Esophagus squamous epithelium (tissue), 4 donors: ENCODE data around the gene TMEM198.

Experiments
- POLR2A ChIP-seq, 4 donors: fragments of 450-650 bp; IDR thresholded peaks; one replicate each; pipeline ENCODE4 v1.6.1; 2017; ENCODE audit warnings: antibody characterized with exemption in 4 of 4, mild to moderate bottlenecking in 4 of 4, moderate library complexity in 3 of 4
- TF ChIP-seq, protein P1 (sequence below), 6 experiments: fragments of 450-650 bp in 4 of 6; fragments of 200-600 bp in 2 of 6; sonication (generic) in 2 of 6; IDR thresholded peaks; one replicate each; pipeline ENCODE4 v1.5.1; 2016 to 2019; ENCODE audit warnings: antibody characterized with exemption in 6 of 6, mild to moderate bottlenecking in 4 of 6, moderate library complexity in 4 of 6

DNA sequence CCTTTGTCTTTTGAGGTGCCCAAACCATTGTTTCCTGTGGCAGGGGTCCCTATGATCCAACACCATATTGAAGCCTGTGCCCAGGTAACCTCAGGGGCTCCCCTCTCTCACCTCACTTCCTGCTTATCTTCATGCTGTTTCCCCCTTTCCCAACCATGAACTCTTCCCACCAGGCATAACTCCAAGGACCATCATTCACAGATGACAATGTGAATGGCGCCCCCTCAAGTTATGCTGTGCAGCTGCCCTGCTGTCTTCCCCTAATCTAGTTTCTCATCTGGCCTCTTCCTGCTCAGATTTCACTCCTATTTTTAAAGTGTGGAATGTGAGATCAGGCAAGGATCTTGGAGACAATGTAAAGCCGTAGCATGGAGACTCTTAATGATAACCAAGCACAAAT lies 43.7 kb upstream of the TMEM198 start:
- TF ChIP-seq POLR2A (IDR thresholded peaks at IDR 0.05) = no peak
- TF ChIP-seq, protein P1, sequence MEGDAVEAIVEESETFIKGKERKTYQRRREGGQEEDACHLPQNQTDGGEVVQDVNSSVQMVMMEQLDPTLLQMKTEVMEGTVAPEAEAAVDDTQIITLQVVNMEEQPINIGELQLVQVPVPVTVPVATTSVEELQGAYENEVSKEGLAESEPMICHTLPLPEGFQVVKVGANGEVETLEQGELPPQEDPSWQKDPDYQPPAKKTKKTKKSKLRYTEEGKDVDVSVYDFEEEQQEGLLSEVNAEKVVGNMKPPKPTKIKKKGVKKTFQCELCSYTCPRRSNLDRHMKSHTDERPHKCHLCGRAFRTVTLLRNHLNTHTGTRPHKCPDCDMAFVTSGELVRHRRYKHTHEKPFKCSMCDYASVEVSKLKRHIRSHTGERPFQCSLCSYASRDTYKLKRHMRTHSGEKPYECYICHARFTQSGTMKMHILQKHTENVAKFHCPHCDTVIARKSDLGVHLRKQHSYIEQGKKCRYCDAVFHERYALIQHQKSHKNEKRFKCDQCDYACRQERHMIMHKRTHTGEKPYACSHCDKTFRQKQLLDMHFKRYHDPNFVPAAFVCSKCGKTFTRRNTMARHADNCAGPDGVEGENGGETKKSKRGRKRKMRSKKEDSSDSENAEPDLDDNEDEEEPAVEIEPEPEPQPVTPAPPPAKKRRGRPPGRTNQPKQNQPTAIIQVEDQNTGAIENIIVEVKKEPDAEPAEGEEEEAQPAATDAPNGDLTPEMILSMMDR (IDR thresholded peaks at IDR 0.05) = no peak
